GM10847 (cell line): ENCODE results near the gene CTNND1.

Experiments used
- POLR2A ChIP-seq: IDR thresholded peaks from 2 replicates; pipeline ENCODE4 v1.6.1; 2011; ENCODE audit not compliant: insufficient read length; ENCODE audit errors: extremely low read depth

CTNND1 gene

DNA sequence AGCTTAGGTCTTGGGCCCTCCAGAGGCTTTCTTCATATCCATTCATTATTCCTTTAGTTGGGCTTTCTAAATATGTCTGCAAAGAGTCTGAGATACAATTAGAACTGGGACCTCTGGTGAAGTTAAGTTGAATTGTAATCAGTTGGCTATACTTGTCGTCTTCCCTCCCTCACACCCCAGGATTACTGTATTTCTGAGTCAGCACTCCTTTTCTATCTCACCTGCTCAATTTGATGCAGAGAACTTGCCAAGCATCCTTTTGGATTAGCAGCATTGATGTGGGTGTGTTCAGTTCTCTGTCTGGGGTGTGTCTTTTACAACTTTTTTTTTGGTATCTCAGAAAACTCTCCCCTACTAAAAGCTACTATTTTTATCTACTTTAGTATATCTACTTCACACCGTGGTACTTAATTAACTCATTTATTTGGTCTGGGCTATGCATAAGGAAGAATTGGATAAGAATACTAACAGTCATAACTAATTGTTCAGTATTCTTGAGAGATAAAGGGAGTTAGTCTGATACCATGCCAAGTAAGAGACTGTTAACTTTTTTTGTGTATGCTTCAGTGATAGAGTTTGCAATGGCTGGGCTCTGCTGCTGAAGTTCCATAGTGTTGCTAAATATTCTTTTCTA, 15.1 kb downstream of the CTNND1 start:
- TF ChIP-seq POLR2A: no peak

DNA sequence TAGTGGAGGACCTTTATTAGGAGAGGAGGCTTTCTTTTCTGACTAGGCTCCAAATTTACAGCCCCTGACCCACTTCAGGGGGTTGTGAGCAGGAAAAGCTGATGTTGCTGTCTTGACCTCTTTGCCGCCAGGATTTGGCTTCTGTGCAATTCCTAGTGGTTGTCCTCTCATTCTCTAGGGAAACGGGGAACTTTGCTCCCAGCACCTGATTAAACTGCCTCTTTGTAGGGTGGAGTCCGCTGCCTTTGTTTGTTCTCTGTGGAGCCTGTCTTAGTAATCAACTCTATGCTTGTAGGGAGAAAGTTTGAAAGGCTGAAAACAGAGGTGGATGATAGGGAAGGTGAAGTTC, 16.3 kb downstream of the CTNND1 start:
- TF ChIP-seq POLR2A: no peak

DNA sequence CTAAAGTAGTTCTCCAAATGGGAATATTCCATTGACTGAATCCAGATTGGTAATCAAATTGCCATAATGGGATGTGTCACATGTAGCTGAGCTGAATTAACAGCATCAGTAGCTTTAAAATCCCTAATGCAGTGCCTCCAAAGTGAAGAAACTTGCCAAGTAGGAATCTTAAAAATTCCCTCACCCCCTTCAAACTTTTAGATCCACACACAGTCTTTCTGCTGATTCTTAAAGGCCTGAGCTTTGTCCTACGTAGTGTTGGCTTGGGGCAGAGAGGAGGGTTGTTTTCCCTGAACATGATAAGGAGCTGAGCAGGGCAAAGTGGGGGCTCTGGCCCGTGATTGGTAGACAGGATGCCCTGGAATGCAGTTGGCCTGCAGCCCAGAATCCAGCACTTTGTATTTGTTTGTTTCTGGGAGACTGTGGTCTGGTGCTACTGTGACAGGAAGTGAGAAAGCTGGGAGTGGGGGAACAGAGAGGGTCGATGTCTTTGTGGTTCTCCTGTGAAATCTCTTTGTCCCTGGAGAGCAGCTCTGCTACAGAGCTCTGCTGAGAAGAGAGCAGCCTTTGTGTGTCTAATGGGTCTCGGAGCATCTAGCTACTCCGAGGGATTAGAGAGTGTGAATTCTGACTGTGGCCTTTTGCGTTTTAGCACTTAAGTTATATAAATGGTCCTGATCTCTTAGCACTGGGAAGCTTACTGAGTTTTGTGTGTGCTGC, 16.9 kb downstream of the CTNND1 start:
- TF ChIP-seq POLR2A: no peak

DNA sequence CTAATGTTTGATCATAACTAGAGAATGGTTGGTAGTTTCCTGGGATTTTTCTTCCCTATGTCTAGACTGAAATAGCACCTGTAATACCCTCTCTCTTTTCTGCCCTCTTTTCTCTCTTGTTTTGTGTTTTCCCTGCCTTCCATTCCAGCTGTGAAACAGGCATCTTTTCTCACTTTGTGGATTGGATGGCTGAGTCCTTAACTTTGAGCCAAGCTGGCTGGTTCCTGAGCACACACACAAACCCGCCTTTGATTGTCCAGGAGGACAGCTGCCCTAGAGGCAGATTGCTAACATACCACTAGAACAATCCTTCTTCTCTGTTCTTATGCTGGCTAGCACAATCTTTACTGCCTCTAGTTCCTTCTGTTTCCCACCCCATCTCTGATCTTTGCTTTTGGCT, 17.7 kb downstream of the CTNND1 start:
- TF ChIP-seq POLR2A: no peak

DNA sequence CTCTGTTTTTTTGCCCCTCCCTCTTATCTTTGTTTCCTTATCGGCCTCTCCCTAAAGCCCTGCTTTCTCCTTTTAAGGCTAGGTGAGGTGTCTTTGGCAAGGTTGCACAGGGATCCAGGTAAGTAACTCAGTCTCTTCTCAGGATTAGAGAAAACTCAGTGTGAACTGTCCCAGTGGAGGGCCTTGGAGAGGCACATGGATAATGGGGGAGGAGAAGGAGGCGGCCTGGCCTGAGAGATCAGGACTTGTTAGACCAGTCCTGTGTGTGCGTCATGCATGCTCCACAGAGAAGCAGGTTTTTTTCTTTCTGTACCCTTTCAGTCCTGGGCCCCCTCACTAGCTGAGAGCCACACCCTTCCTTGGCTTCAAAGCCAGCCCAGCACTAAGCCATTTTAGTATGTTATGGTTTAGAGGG, 19.9 kb downstream of the CTNND1 start:
- TF ChIP-seq POLR2A: no peak

DNA sequence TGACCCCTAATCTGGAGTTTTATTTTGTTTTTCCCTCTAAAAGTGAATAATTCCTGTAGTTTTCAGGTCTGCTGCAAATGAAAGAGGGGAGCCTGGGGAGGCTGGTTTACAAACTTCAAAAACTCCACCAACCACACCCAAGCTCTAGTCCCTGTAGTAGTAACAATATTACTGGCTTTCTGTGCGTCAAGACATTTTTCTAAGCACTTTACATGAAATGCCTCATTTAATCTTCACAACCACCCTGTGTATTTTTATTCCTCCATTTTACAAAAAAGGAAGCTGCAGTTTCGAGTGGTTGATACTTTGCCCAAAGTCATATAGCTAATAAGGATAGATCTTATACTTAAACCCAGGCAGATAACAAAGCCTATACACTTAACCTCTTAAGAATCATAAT, 23.5 kb downstream of the CTNND1 start:
- no peak for TF ChIP-seq POLR2A

DNA sequence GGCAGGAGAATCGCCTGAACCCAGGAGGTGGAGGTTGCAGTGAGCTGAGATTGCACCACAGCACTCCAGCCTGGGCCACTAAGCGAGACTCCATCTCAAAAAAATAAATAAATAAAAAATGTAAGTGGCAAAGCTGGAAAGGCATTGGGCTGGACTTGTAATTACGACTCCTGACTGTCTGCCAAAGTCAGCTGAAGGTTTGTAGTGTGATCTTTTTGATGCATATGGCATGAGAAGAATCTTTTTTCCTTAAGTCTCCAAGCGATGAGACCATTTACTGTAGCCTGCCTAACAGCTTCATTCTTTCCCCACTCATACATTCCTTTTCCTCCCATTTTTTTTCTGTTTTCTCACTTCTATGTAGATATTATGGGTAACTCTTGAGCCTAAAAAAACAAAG, 24.8 kb downstream of the CTNND1 start:
- no peak for TF ChIP-seq POLR2A

DNA sequence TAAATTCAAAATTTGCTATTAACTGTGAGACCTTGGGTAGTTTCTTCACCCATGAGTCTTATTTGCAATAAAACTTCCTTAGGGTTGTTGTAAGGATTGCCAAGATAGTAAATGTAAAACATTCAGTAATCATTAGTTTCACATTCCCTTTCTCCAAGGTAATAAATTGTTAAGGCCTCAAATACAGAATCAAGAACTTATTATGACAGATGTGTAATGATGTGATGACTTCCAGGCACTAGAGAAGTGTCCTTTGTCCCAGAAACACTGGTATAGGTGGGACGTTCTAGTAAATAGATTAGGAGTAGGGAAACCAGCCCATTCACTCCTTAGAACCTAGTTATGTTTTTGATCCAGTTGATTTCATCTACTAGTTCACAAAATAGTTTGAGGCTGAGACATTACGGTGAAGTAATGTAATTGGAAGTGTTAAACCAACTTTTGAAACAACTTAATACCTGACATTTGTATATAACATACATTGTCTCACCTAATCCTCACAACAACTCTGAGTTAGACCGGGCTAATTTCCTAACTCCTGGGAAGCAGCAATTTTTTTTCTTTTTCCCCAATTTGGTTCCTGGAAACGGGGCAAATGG, 25.5 kb downstream of the CTNND1 start:
- TF ChIP-seq POLR2A: no peak

DNA sequence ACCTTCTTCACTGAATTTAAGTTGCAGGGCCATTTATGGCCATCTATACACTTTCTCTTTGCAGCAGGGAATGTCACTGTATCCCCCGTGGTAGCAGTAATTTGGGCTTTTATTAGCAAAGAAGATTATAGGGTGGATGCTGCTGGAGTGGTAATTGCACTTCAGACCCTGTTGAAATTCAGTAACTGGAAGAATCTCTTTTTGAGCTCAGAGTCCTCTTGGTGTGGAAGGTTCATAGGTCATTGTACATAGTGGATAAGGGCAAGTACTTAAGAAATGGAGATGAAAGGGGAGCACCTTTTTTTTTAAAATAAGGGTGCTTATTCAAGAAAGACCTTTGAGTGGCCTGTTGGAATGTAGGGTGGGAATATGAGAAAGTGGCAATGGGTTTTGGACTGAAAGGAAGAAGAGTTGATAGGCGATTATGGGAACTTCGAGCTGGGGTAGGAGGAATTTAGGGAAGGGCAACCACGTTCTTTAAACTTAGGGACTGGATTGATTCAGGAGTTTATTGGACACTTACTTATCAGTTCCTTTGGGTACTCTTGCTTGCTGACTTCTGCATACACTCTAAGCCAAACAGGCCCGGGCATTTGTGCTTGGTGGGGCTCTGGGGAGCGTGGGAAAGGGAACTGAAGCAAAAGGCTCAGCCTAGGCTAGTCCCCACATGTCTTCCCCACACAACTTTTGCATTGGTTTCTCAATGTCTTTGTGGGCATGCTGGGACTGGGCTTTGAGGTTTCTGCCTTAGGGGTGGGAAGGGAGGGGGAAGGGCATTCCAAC, 26.5 kb downstream of the CTNND1 start:
- TF ChIP-seq POLR2A: no peak

DNA sequence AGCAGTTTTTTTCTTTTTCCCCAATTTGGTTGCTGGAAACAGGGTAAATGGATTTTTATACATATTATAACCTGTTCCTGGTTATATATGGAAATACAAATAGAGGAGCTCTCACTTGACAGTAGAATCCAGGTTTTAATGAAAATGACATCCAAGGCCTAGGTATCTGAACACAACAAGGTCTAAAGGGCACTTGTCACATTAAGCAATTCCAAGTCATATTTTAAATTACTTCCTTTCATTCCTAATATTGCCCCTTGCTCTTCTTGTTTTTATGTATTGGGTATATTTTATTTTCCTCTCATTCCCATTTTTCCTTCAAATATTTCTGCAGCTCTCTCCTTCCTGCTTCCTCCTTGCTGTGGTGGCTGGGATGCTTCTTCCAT, 27.1 kb downstream of the CTNND1 start:
- TF ChIP-seq POLR2A: no peak

DNA sequence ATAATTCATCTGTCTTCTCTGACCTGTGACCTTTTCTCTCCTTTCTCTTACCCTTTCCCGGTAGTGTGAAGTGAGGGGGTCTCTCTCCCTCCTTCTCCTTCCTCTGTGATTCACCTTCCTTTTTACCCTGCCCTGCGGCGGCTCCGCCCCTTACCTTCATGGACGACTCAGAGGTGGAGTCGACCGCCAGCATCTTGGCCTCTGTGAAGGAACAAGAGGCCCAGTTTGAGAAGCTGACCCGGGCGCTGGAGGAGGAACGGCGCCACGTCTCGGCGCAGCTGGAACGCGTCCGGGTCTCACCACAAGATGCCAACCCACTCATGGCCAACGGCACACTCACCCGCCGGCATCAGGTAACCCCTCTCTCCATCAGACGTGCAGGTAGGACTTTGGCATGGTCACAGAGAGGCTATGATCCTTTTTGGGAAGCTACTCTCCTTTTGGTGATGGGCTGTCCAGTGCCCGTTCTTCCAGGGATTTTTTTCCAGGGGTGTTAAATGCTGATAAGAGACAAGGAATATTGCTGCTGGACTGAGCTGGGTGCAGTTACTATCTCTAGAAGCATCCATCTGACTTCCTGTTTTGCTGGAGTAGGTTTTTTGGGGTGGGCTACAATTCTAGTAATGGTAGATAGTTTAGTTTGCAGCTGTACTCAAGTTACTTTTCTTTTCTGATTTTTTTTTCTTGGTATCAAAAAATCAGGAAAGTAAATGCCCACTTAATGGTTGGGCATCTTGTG, 29.9 kb downstream of the CTNND1 start:
- no peak for TF ChIP-seq POLR2A

DNA sequence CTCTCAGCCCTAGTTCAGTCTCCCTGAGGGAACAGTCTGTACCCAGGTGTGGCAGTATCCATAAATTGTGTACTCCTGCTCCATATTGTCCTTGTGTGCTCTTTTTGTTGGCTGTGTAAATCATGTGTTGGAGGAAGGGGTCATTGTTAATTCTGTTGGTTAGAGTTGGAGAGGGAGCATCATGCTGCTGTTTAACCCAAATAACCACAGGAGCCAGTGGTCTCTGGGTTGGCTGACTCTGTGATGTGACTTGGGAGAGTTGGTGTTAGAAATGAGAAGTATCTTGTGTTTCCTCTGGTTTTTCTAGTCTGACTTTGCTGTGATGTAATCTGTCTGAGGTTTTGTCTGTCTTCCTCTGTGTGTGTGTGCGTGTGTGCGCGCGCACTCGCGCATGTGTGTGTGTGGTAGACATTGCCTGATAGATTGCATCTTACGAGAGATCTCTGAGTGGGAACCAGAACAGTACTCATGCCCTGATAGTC, 30.5 kb downstream of the CTNND1 start:
- no peak for TF ChIP-seq POLR2A

DNA sequence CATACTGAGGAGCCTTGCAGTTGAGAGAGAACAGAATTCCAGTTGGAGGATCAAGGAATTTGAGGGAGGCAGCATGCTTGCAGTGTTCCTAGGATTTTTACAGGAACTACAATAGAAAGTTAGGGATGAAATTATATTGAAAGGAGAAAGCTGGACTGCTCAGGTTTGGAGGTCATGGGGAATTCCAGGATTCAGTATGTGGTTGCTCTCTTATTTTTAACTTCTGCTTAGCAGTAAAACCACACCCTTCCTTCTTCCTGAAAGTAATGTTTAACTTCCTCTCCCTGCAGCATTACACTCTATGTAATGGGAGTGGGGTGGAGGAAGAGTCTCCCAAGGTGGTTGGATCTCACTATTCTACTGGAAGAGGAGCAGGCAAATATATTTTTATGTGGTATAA, 31.3 kb downstream of the CTNND1 start:
- no peak for TF ChIP-seq POLR2A

DNA sequence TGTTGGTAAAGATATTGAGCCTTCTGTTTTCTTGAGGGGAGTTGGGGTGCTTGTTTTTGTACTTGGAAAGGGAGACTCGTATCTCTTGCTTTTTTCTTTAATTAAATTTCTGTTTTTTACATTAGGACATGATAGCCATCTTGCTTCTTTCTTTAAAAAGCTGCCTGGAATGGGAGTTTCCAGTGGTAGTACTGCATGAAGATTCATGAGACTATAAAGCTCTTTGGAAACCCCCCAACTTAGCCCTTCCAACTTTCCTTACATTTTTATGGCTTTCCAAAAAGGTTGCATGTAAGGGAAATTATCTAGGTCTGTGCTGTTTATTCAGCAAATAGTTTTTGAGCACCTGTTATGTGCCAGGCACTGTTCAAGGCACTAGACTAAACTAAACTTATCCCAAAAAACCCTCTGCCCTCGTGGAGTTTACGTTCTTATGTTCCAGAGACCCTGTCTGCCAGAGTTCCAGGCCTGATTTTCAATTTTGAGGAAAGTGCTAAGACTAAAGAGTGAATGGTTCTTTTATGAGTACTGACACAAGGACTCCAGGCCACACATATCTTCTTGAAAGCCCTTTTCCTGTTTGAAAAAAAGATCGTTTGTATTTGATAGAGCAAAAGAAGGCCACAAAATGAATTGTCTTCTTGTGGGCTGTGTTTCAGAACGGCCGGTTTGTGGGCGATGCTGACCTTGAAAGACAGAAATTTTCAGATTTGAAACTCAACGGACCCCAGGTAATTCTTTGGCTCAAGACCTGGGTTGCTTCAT, 31.9 kb downstream of the CTNND1 start:
- TF ChIP-seq POLR2A: no peak
